ENCODE data around the gene OSBPL10.

The OSBPL10 gene

DNA sequence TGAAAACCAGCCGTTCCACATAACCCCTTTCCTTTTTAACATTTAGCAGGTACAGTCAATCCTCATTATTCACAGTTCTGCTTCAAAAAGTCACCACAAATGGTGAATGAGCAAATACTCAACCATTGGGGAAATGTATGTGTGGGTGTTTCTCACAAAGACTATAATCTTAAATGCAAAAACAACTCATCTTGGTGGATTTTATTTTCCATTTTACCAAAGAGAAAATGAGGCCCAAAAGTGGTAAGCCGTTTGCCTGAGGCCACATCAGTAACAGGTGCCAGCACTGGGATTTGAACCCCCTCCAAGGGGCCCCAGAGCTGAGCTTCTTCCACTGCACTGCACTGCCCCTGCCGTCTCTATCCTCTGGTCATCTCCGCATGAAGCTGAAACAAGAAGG lies 208.8 kb downstream of the OSBPL10 start:
- DNase-seq (ENCODE audit: low spot score) = no peak

- DNase-seq (ENCODE audit: low spot score) = no peak
These were observed 210.2 kb downstream of the OSBPL10 start for GRCh38 chr3:31770822-31771326.

DNA sequence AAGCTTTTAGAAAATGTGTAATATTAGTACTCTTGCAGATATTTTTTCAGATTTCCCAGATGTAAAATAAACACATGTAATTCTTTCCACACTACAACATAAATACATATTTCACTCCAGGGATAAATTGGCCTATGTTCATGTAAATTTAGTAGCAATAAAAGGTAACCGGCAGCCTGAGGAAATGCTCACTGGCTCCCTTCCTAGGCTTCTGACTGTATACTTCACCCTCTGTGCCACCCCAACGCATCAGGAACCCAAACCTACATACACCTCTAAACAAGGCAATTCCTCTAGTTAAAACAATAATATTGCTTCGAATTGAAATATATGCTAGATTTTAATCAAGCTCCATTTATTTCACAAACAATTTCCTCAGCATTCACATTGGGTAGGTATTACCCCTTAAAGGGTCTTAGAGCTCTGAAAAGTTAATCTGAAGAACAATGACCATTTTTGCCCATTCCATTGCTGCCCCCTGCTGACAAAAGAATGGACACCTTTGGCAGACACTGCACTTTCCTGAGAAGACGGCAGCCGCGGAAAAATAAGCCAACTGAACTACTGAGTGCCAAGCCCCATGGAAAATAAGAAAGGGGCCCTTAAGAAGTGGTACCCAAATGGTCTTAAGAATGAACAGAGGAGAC lies 212.5 kb downstream of the OSBPL10 start:
- DNase-seq (ENCODE audit: low spot score) = peak; percentile 60

- no peak for DNase-seq (ENCODE audit: low spot score)
These were observed 213.1 kb downstream of the OSBPL10 start for GRCh38 chr3:31767920-31768319.

DNA sequence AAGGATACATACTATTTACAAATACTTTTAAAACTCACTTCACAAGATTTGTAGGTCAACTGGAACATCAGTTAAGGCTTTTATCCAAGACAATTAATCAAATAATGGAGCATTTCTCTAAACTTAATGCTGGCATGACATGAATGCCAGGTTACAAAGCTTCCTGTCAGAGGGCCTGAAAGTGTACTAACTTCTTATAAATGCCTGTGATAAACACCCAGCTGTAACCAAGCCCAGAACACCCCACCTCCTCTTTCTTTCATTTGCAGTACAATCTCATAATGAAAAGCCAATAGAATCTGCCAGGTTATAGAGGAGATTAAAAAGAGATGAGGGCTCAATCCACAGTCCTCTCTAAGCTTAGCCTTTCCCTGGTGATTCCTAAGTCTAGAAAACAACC lies 214.4 kb downstream of the OSBPL10 start:
- DNase-seq (ENCODE audit: low spot score) = no peak

DNA sequence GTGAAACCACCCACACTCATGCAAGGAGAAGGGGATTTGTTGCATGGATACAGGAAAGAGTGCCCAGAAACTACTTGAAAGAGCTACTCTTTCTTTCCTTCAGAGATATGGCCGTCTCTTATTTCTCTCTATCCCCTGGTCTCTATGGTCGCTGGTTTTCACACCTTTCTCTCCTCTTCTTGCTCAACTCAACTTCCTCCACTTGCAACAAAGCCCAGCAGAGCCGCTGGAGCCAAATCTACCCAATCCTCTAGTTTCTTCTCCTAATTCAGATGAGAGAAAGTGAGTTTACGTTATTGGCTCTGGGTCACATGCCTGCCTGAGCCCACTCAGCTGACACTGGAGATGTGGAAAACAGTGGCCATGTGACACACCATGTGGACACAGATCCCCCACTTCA lies 215.2 kb downstream of the OSBPL10 start:
- no peak for DNase-seq (ENCODE audit: low spot score)

DNA sequence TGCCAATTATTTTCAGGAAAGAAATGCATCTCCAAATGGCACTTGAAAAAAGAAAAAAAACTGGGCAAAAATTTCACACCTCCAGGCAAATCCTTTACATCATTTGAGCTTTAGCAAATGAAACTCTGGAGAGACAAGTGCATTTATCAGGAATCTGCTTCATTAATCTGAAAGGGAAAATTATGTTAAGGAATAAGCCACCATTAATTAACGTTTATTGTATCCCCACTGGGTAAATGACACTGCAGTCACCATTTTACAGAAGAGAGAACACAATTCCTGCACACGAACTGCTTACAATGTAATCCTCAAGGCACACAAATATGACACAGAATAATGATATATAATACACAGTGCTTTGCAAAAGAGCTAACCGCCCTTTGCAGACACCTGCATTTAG lies 217.3 kb downstream of the OSBPL10 start:
- DNase-seq (ENCODE audit: low spot score) = no peak

DNA sequence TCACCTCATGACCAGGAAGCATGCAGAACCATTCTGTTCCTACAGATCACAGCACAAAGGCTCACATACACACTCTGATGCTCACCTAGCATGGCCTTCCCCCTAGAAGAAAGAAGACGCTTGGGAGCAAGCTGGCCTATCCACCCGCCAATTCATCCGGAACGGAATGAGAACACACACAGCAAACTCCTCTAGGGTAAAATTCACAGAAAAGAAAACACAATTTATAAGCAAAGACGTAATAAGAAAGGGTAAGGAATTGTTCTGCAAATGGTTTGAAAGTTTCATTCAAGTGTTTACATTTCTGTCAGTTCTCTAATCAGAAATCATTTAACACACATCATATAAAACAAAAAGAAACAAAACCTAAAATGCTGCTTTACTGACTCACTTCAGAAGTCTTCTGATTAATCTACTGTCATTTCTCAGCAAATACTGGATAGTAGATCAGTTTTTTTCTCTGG lies 218.1 kb downstream of the OSBPL10 start:
- no peak for DNase-seq (ENCODE audit: low spot score)

DNA sequence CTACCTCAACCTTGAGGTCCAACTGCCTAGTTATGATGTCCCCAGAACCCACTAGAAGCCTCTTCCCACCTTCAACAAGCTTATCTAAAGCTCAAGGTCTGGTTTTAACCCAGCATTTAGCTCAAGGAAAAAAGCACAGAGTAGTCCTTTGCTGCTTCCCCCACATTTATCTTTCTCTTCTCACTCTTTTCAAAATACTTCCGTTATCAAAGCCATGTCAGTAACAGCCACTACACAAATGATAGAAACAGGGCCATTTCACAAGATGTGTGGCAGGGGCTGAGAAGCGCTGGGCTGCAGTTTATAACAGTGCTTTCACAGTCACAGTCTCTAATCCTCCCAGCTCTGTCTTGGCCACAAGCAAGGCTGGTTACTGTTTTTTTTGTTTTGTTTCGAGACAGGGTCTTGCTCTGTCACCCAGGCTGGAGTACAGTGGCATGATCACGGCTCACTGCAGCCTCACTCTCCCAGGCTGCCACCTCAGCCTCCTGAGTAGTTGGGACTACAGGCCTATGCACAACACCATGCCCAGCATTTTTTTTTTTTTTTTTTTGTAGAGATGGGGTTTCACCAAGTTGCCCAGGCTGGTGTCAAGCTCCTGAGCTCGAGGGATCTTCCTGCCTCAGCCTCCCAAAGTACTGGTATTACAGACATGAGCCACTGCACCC lies 218.8 kb downstream of the OSBPL10 start:
- DNase-seq (ENCODE audit: low spot score) = no peak

DNA sequence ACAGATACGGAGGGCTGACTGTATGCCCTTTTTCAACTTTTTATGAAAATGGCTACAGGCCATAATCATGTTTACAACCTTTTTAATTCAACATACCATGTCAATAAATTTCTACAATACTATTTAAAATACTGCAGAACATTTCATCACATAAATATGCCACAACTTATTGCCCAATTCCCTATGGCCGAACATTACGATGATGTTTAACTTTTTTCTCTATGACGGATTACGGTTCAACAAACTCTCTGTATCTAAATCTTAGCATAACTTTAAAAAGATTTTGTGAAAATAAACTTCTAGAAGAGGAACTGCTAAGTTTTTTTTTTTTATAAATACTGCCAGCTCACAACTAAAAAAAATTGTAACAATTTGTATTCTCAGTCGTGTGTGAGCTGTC lies 220.4 kb downstream of the OSBPL10 start:
- no peak for DNase-seq (ENCODE audit: low spot score)

- DNase-seq (ENCODE audit: low spot score) = no peak
These were observed 222.6 kb downstream of the OSBPL10 start for GRCh38 chr3:31758322-31758965.

GRCh38 chr3:31755926-31756658 lies 225.0 kb downstream of the OSBPL10 start:
- no peak for DNase-seq (ENCODE audit: low spot score)

- no peak for DNase-seq (ENCODE audit: low spot score)
These were observed 226.3 kb downstream of the OSBPL10 start for GRCh38 chr3:31754575-31755278.

DNA sequence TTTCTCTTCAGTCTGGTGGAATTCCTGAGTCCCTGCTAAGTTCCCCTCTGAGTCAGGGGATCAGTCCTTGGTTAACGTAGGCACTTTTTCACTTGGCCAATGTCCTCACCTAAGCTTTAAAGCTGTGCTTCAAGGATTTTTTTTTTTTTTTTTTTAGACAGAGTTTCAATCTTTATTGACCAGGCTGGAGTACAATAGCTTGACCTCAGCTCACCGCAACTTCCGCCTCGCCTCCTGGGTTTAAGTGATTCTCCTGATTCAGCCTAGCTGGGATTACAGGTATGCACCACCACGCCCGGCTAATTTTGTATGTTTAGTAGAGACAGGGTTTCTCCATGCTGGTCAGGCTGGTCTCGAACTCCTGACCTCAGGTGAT lies 228.0 kb downstream of the OSBPL10 start:
- no peak for DNase-seq (ENCODE audit: low spot score)

- no peak for DNase-seq (ENCODE audit: low spot score)
These were observed 228.6 kb downstream of the OSBPL10 start for GRCh38 chr3:31752305-31753049.

DNA sequence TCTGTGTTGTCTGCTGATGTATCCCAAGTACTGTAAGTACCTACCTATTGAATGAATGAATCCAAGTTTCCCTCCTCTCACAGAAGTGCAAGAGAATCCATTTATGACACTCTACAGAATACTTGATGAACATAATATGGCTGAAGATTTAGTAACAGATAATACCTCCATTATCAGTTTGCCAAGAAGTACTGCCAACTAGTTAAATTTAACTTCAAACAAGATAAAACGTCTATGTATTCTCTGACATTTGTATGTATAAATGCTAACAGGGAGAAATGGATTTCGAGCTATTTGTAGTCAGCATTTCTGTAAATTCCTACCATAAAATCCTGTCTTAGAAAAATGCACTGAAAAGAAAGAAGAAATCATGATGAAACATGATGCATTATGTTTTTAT lies 230.7 kb downstream of the OSBPL10 start:
- no peak for DNase-seq (ENCODE audit: low spot score)

DNA sequence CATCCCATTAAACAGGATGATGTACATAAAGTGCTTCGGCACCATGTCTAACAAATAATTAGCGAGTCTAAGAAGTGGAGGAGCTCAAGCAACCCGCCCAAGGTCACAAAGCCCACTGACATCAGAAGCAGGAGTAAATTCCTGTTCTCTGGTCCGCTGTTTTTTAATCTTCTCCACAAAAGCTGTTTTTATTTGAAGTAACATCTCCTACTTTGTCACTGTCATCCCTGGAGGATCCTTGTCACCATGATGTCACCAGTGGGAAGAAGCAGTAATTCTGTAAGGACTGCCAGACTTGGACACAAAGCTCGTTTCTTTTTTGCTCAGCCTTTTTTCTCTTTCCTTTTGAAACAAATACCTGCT lies 232.1 kb downstream of the OSBPL10 start:
- no peak for DNase-seq (ENCODE audit: low spot score)

GRCh38 chr3:31748281-31748932 lies 232.7 kb downstream of the OSBPL10 start:
- DNase-seq (ENCODE audit: low spot score) = no peak

- DNase-seq (ENCODE audit: low spot score) = no peak
These were observed 233.3 kb downstream of the OSBPL10 start for GRCh38 chr3:31747785-31748184.

GRCh38 chr3:31744913-31745312 lies 236.1 kb downstream of the OSBPL10 start:
- no peak for DNase-seq (ENCODE audit: low spot score)
